ENCODE results near the gene ZBTB25.

- TF ChIP-seq CTCF (IDR thresholded peaks at IDR 0.05), result no peak
- no peak for TF ChIP-seq POLR2A (IDR thresholded peaks at IDR 0.05)
These were observed 64.5 kb downstream of the ZBTB25 start for GRCh38 chr14:64439141-64439540.

Data from adrenal gland (tissue), 5 donors.